ENCODE data around the gene SEMA3A.

SEMA3A gene

DNA sequence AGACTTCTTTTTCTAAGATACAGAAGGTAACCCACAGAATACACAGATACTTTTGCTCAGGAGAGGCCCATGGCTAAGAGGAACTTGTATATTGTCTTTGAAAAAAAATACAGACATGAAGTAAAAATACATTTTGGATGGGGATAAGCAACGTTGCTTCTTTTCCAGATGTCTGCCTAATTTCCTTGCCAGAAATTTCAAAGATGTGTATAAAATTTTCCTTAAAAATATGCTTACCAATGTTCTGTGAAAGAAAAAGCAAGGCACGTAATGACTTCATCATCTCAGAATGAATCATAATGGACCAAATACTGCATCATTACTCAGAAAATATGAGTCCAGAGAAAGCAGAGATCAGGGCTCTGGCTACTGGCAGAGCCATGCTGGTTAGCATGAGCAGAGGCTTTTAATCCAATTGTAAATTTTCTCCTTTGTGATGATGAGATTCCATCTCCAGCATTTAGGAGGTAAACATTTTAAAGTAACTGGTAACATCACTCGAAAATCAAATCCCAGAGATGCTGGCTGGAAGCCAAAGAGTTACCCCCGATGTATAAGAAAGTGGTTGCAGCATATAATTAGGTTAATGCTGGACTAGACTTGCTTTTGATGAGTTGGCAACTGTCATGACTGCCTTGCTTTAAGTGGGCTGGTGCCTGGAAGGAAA, 272.5 kb downstream of the SEMA3A start:
- DNase-seq (ENCODE audit: low spot score): no peak

- DNase-seq (ENCODE audit: low spot score): no peak
Observed at GRCh38 chr7:83921271-83921940, 273.2 kb downstream of the SEMA3A start.

- no peak for DNase-seq (ENCODE audit: low spot score)
Observed at GRCh38 chr7:83918142-83918541, 276.4 kb downstream of the SEMA3A start.

DNA sequence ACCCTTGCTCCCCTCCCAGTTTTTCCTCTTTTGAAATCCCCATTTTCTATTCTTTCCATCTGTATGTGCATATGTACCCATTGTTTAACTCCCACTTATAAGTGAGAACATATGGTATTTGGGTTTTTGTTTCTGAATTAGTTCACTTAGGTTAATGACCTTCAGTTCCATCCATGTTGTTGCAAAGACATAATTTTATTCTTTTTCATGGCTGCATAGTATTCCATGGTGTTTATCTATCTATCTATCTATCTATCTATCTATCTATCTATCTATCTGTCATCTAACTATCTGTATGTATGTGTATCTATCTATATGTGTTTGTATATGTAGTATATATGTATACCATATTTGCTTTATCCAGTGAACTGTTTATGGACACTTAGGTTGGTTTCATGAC, 281.4 kb downstream of the SEMA3A start:
- no peak for DNase-seq (ENCODE audit: low spot score)

GRCh38 chr7:83908526-83908925, 286.1 kb downstream of the SEMA3A start:
- no peak for DNase-seq (ENCODE audit: low spot score)
